Stimulated activated CD8-positive, alpha-beta memory T cell treated with anti-CD3 and anti-CD28 coated beads, Interleukin-2, amount 100 ng/mL, for 1 hour (primary cell): ENCODE results near the gene AGBL1.

Experiments used
- DNase-seq, 2 donors: peaks; one replicate each; pipeline ENCODE4 v3.0.0-alpha.2; 2020; ENCODE audit warnings: low read depth in 2 of 2

Gene AGBL1

GRCh38 chr15:86317384-86317740, 237.7 kb downstream of the AGBL1 start:
- DNase-seq, result no peak

DNA sequence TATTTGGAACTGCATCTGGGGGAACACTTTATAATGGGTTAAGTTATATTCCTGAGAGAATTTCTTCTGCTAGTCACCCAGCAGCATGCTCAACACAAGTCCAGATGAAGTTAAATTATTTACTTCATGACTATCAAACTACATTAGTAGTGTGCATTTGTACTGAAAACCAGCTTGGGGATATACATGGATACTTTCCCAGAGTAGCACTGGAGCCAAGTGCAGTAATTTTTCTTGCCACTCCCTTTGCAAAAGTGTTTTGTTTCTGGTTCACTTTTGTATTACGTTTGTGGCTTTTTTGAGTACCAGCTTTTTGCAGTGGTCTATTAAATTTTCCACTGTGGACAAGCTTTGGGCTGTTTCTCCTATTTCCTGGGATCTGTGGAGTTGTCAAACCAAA, 243.0 kb downstream of the AGBL1 start:
- no peak for DNase-seq

DNA sequence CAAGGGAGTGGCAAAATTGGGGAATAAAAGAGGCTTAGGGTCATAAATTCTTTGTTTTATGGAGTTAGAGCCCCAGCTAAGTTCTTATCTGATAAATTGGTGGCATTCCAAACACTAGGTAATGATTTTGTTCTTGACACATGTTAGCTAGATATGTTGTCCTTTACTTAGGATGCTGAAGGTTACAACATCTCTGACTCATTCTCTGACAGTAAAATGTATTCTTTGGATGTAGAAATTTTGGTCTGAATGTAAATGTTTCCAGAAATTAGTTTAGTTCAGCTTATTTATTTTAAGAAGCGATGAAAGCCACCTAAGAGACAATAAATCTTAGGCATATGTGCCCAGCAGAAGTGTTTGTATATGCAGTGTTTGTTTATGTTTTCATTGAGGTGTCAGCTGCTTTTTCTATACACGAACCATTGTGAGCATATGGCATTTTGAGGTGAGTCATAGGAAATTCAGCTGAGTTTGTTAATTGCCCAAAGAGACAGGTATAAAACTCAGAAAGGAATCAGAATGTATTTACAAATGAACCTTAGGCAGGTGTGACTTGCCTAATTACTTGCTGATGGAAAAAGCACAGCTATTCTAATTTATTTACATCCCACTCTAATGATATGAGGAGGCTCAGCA, 247.7 kb downstream of the AGBL1 start:
- DNase-seq, result no peak

DNA sequence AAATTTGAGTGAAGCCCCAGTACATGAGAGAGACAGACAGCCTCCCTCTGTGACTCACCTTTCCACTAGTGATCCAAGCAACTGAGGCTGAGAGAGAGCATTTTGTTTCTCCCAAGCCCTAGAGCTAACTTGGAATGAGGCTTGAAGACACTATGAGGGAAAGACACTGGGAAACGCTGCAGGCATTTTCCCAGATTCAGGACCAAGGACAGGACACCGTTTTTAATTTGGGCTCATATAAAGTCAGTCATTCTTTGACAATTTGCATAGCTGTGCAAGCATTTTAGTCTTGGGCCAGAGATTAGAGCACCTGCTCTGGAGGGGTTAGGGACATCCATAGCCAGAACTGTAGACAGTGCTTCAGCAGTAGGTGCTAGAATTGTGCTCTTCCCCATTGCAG, 249.0 kb downstream of the AGBL1 start:
- no peak for DNase-seq

DNA sequence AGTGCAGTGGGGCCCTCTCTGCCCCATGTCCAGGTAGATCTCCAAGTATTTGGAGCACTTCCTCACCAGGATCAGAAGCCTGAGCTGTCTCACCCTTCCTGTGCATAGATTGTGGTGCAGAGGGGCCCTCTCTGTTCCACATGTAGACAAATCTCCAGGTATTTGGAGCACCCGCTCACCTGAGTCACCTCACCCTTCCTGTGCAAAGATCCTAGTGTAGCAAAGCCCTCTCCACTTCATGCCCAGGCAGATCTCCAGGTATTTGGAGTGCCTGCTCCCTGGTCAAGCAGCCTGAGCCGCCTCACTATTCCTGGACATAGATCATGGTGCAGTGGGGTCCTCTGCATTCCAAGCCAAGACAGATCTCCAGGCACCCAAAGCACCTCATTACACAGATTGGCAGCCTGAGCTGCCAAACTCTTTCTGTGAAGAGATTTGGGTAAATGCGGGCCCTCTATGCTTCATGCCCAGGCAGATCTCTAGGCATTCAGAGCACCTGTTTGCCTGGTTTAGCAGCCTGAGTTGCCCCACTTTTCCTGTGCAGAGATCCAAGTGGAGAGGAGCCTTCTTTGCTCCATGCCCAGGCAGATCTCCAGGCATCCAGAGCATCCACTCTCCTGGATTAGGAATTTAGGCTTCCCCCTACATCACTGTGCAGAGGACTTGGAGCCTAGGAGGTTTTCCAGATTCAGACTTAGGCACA, 249.8 kb downstream of the AGBL1 start:
- DNase-seq, result no peak

DNA sequence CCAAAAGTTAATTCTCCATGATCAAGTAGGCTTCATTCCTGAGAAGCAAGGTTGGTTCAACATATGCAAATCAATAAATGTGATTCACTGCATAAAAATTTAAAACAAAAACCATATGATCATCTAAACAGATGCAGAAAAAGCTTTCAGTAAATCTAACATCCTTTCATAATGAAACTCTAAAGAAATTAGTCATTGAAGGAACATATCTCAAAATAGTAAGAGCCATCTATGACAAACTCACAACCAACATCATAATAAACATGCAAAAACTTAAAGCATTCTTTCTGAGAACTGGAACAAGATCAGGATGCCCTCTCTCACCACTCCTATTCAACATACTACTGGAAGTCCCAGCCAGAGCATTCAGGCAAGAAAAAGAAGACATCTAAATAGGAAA, 254.1 kb downstream of the AGBL1 start:
- DNase-seq, result no peak

GRCh38 chr15:86336051-86336788, 256.5 kb downstream of the AGBL1 start:
- DNase-seq, result no peak

DNA sequence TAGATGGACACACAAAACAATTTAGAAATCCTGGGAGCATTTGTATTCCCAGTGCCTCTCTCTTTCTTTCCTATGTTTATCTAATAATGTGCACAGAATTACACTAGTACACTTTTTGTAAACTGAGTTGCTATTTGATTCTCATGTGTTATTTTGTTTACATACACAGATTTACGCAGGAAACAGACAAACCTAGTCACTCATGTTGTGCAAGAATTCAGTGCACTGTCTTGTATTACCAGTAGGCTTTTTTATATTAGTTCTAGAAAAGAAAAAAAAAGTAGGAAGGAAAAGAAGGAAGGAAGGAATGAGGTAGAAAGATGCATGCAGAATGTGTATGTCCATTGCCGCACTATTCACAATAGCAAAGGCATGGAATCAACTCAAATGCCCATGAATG, 257.4 kb downstream of the AGBL1 start:
- DNase-seq, result no peak

DNA sequence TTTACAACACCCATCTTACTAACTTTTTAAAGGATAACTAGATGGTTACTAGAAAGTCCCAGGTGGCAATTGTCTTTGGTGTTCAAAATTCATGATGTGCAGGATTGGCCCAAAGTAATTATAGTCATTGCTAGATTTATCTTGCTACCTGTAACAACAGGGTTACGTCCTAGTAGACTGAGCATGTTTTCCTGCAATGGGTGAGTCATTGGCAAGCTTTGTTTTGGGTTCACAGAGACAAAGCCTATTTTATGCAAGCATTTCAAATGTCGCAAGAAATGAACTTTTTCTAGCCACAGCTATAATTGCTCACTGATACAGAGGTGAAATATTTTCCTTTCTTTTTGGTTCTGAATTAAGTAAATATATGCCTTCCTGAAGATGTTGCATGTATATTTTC, 267.6 kb downstream of the AGBL1 start:
- DNase-seq, result no peak

GRCh38 chr15:86349565-86349964, 269.9 kb downstream of the AGBL1 start:
- no peak for DNase-seq

DNA sequence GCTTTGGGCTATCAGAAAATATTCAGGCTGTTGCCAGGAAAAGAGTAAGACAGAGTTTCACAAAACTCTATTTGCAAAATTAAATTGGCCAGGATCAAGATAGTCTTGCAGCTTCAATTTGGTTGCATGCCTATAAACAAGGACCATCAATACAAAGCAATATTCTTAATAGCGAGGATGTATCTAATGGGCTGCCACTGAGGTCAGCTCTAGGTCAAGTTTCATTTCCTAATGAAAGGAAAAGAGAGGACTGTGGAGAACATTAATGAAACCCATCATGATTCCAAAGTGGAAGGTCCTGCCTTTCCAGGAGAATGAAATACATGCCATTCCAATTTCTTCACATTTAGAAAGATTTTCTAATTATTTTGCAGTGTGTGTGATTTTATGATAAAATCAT, 273.5 kb downstream of the AGBL1 start:
- no peak for DNase-seq

- DNase-seq, result no peak
Observed at GRCh38 chr15:86355361-86355760, 275.7 kb downstream of the AGBL1 start.

DNA sequence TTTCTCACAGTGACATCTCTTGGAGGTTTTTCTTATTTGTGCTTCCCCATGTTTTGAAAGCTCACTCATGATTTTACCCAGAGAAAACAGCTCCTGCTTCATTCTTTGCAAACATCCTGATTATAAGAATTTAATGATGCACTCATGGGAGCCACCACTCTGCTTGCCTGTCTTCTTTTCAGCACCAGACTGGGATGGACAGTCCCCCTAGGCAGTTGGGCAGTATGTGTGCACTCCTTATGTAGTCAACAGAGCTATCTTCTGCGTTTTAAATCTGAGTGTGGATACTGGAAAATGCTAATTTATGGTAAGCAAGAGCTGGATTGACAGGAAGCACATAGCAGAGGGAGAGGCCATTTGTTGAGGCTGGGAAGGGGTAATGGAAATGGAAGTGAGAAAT, 276.1 kb downstream of the AGBL1 start:
- DNase-seq, result no peak

DNA sequence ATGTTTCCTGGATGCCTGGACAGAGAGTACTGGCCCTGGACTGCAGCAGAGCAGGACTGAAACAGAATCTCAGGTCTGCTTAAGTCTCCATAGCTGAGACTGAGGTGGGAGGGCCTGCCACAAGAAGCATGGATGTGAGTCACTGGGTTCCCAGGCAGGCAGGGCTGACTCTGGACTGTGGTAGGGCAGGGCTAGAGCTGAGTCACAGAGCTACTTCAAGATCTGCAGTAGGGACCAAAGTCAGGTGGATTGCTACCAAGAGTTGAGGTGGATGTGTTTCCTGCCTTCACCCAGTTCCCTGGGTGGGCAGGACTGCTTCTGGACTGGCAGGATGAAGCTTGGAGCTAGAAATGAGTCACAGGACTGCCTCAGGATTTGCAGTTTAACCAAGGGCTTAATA, 282.9 kb downstream of the AGBL1 start:
- no peak for DNase-seq

- no peak for DNase-seq
Observed at GRCh38 chr15:86373147-86373546, 293.5 kb downstream of the AGBL1 start.

DNA sequence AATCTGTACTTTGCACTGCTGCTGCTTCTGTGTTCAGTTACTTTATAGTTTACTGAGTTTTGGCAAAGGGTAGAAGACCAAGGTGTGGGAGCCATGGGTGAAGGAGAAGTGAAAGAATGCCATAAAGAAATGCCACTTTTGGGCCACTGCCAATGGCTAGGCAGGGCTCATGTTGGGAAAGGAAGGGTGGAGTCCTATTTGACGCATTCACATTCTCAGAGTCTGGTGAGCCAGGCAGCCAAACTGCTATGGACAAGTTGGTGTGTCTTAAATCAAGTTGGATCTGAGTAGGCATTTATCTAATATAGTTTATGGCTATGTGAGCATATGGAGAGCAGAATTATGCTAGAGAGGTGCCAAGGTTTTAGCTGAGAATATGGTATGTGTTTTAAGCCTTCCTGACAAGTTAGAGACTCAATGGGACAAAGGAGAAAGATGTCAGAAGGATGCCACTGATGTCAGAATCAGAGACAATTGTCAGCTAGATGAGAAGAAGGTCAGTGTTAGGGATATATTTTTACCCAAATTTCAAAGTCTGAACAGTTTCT, 296.1 kb downstream of the AGBL1 start:
- no peak for DNase-seq

DNA sequence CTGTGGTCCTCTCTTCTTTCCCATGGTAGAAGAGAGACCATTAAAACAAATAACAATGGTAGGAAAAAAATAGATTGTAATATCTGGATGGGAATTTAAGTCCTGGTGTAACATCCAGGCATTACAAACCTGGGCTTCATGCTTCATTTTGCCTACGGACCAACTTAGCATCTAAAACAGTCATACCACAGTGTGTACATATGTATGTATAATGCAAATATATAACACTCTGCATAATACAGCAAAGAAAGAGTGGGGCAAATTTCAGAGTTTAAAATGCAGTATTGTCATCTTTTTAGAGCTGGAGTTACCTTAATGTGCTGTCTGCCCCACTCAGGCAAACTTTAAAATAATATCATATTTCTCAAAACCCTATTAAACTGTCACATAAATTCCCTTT, 298.2 kb downstream of the AGBL1 start:
- DNase-seq, result no peak

DNA sequence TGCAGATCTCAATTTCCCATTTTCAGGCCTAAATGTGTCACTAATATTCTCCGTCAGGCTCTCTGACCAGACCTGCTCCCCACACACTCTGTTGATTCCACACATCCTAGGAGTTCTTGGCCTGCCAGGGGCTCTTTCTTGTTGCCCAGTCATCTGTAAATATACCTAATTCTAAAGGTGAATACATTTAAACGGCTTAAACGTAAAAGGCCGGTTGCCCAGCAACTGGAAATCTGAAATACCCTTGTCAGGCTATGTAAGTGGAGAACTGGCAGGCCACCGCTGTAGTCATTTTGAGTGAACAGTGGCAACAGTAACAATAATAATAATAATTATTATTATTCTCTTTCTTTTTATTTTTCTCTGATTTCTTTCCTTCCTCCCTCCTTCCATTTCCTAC, 302.7 kb downstream of the AGBL1 start:
- no peak for DNase-seq

GRCh38 chr15:86383611-86384010, 303.9 kb downstream of the AGBL1 start:
- DNase-seq, result no peak

DNA sequence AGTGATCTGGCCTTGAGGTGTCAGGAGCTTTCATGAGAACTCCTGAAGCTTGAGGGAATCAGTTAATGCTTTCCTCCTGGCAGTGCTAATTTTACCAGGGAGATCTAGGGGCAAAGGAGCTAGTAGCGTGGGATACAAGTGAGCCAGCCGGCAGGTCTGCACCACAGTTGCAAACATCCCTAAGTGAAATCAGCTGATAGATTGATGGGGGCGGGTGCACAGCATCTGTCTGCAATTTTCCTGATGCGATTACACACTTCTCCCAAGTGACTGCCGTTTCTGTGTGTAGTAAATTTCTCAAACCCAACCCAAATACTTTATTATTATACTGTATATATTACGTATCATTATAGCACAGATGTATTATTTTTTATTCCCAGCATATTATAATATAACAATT, 304.5 kb downstream of the AGBL1 start:
- DNase-seq, result no peak

DNA sequence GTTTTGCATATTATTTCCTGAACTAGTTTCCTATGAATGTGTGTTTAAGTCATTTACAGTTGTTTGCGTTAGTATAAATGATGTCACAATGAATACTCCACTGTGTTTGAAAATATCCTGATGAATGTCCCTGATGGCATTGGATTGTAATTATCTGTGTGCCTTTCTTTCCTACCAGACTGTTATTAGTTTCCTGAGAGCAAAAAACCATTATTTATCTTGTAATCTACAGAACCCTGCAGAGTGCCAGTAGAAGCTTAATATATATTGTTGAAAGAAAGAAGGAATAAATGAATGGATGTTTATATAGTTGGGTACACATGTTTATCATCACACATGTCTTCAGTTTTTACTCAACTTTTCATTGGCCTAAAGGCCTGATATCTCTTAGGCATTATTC, 312.6 kb downstream of the AGBL1 start:
- no peak for DNase-seq

DNA sequence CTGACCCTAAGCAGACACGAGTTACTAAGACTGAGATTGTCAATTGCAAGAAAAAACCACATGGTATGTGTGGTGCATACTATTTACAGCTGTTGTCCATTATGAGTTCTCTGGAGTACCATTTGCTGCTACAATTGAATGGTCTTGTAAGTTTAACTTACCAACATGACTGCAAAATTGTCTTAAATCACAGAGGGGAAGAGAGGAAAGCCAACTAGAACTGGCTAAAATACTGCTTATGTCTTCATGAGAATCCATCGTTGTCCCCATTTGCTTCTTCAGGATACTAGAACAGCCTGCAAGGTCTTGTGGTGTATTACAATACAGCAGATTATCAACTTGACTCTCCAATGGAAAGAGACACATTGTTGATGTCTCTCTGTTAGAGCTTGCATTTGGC, 313.2 kb downstream of the AGBL1 start:
- no peak for DNase-seq

DNA sequence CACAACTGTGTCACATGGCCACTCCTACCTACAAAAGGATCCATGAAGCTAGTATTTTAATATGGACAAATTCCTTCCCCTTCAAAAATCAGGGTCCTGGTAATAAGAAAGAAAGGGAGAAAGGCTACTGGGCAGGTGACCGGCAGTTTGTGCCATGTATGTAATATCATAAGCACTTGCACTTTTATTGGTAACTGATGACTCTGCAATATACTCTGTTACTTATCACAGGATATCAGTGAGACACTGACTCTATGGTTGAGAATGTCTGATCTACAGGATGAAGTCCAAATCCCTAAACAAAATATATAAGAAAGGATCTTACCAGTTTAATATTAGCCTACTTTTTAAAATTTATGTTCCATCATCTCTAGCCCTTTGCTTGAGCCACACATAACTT, 315.2 kb downstream of the AGBL1 start:
- DNase-seq, result no peak
